Stimulated activated naive CD8-positive, alpha-beta T cell treated with anti-CD3 and anti-CD28 coated beads, Interleukin-15, Interleukin-2, amounts not matched to agents 100 ng/mL and 50 ng/mL, for 24 hours (primary cell): ENCODE measurements around the gene RBPMS2.
"Not testable (repeated sequence)": the region's sequence is repeated elsewhere in the genome, so short reads cannot be mapped to it uniquely, and the experiment has no call there.

ENCODE experiments used
- H3K27ac Mint-ChIP-seq: one replicate; pipeline ENCODE4 v1.8.0; 2021; ENCODE audit warnings: mild to moderate bottlenecking, mixed read lengths
- H3K27me3 Mint-ChIP-seq: one replicate; pipeline ENCODE4 v1.8.0; 2021; ENCODE audit warnings: mixed read lengths
- H3K36me3 Mint-ChIP-seq: one replicate; pipeline ENCODE4 v1.8.0; 2021; ENCODE audit warnings: low read depth, mixed read lengths
- H3K4me1 Mint-ChIP-seq: one replicate; pipeline ENCODE4 v1.8.0; 2021; ENCODE audit warnings: low read depth, mixed read lengths
- H3K4me3 Mint-ChIP-seq: one replicate; pipeline ENCODE4 v1.8.0; 2021; ENCODE audit warnings: mild to moderate bottlenecking, mixed read lengths
- H3K9me3 Mint-ChIP-seq: one replicate; pipeline ENCODE4 v1.8.0; 2021; ENCODE audit warnings: mixed read lengths

The RBPMS2 gene

DNA sequence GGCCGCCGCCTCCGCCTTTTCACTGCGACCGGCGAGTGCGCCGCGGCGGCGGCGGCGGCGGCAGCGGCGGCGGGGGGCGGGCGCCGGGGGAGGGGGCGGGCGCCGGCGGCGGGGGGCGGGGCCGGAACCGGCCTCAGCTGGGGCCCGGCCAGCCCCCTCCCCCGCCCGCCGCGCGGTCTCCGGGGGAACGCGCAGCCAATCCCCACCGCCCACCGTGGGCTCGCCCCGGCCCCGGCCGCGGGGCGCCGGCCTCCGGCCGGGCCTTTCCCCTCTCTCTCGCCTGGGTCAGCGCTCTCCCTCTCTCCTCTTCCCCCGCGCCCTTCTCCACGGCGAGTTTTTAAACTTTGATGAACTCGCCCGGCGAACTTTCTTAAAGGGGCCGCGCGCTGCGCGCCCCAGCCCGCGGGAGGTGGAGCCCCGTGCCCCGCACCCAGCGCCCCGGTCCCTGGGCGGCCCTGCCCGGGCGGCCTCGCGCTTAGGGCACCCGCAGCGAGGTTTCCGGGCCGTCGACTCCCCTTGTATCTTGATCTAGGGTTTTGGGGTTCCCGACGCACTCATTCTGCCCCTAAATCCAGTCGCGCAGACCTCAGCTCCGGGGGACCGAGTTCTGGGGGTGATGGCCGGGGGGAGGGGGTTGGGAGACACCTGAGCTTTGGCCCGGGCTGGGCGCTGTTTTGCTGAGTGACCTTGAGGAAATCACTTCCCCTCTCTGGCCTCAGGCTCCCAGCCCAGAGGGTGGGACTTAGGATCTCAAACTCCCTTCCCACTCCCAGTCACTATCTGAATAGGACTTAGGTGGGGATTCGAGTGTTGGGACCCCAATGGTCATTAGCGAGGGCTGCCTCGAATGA, at the start of gene RBPMS2:
Gene RBPMS2, minus strand, starts transcription at position 39 of the 851 bp plus-strand sequence. CDS start 270 bp downstream, outside the sequence.
- H3K36me3 Mint-ChIP-seq: no peaks in the 10 kb centered on the region
- no peaks in the 10 kb centered on the region for H3K4me1 Mint-ChIP-seq
- peaks cover 51% of the 10 kb centered on the region for H3K27me3 Mint-ChIP-seq
- H3K9me3 Mint-ChIP-seq: no peaks in the 10 kb centered on the region
- H3K27ac Mint-ChIP-seq: no peak within 1 kb of the TSS
- peak within 1 kb of the TSS; percentile 59 for H3K4me3 Mint-ChIP-seq

DNA sequence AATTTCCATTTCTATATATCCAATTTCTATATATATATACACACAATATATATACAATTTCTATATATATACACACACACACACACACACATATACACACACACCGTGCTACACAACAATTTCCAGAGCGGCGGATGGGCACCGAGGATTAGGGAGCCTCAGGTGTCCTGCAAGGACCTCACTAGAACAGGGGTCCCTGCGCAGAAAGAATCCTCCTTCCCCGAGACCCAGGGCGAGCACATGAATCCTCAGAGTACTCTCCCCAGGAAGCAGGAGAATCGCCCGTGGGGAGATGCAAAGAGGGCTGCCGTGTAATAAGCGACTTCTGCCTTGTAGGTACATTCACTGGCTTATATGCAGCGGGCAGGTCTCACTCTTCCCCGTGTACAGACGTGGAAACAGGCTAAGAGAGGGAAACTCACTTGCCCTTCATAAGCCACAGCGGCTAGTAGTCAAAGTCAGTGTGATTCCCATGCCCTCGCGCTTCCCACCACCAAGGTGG, 49.6 kb upstream of the RBPMS2 start:
- peak overlapping the region; percentile 76 for H3K27ac Mint-ChIP-seq
- H3K4me1 Mint-ChIP-seq: peaks cover 31% of the 10 kb centered on the region
- peak overlapping the region; percentile 90 for H3K4me3 Mint-ChIP-seq
- H3K9me3 Mint-ChIP-seq: no peaks in the 10 kb centered on the region
- H3K27me3 Mint-ChIP-seq: peaks cover 3% of the 10 kb centered on the region
- H3K36me3 Mint-ChIP-seq: peaks cover 3% of the 10 kb centered on the region

DNA sequence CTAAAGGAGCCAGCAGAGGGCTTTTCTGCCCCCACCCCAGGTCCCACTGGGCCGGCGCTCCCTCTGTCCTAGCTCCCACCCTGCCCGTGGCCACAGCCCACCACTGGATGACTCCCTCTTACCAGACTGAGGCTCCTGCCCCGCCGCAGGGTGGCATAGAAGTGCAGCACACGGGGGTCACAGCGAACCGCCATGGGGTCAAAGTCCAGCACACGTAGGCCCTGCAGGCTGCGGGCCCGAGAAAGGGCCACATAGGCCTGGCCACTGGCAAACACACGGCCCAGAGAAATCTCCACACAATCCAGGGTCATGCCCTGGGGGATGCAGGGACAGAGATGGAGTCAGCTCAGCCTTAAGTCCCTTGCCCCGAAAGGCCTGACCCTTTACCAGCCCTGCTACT, 41.1 kb upstream of the RBPMS2 start:
- Mint-ChIP-seq H3K9me3 (no peaks in the 10 kb centered on the region), H3K4me3 (no peak overlapping the region), H3K27ac (no peak overlapping the region), H3K4me1 (no peaks in the 10 kb centered on the region), H3K27me3 (no peaks in the 10 kb centered on the region), H3K36me3 (peaks cover 3% of the 10 kb centered on the region)

DNA sequence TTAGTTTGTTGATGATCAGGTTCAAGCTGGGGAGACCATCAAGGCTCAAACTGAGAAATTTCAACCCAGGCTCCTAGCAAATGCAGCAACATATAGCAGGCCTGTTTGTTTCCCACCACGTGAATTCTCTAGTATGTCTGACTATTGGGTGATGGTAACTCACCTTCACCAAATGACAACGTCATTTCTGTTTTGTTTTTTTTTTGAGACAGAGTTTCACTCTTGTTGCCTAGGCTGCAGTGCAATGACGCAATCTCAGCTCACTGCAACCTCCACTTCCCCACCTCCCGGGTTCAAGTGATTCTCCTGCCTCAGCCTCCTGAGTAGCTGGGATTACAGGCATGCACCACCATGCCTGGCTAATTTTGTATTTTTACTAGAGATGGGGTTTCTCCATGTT, 39.6 kb upstream of the RBPMS2 start:
- H3K4me1 Mint-ChIP-seq, H3K4me3 Mint-ChIP-seq, H3K36me3 Mint-ChIP-seq, H3K9me3 Mint-ChIP-seq, H3K27me3 Mint-ChIP-seq, H3K27ac Mint-ChIP-seq: not testable (repeated sequence)

DNA sequence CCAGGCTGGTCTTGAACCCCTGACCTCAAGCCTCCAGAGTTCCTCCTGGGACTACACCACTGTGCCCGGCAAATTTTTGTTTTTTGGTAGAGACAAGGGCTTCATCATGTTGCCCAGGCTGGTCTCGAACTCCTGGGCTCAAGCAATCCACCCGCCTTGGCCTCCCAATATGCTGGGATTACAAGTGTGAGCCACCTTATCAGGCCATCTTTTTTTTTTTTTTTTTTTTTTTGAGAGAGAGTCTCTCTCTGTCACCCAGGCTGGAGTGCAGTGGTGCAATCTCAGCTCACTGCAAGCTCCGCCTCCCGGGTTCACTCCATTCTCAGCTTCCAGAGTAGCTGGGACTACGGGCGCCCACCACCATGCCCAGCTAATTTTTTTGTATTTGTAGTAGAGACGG, 38.9 kb upstream of the RBPMS2 start:
- not testable (repeated sequence) for H3K27me3 Mint-ChIP-seq, H3K36me3 Mint-ChIP-seq, H3K9me3 Mint-ChIP-seq, H3K4me3 Mint-ChIP-seq, H3K4me1 Mint-ChIP-seq, H3K27ac Mint-ChIP-seq

DNA sequence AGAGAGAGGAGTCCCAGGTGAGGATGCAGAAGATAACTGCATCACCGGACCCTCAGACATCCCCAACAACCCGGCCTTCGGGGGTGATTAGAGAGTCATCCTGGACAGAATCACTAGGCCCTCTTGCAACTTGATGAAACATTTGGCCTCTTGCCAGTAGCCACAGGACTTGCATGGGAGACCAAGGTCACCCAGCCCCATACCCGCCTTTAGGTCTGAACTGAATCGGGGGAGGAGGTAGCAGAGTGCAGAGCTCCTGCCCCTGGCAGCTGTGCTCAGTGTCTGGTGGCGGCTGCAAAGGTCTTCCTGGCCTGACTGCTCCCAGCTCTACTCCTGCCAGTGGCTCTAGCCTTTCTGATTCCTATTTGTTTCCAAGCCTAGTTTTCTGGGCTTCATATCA, 37.7 kb upstream of the RBPMS2 start:
- Mint-ChIP-seq H3K27me3 (peaks cover 4% of the 10 kb centered on the region), H3K4me1 (no peaks in the 10 kb centered on the region), H3K36me3 (no peaks in the 10 kb centered on the region), H3K9me3 (no peaks in the 10 kb centered on the region), H3K27ac (no peak overlapping the region), H3K4me3 (no peak overlapping the region)

DNA sequence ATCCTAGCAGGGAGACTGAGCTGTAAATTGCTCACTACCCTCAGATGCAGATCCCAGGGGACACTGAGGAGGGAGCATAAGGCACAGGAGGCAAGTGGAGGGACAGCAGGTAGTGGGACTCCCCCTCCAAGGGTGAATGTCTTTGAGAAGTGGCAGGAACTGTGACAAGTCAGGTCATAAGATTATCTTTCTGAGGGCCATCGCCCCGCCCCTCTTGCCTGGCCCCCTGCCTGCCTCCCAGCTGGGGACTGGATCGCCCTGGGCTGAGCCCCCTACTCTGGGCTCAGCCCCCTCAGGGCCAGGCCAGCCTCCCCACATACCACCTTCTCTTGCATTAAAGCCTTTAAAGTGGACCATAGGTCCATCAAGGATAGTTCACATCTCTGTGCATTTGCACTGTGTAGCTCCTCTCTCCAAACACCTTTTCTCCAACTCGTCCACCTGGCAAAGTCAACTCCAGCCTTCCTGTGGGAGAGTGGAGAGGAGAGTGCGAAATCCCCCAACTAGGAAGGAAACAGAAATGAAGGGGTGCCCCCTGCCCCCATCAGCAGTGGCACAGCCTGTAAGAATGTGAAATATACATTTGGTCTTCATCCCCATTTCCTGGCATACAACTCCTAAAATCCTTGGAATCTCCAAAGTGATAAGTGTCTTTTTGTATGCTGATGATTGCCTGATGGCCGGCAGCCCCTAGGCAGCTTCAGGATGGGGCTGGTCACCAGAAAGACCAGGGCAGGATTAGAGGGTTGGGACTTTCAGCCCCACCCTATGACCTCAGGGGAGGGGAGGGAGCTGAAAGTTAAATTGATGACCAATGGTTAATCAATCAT, 35.3 kb upstream of the RBPMS2 start:
- Mint-ChIP-seq H3K9me3 (no peaks in the 10 kb centered on the region), H3K4me1 (no peaks in the 10 kb centered on the region), H3K27ac (no peak overlapping the region), H3K4me3 (no peak overlapping the region), H3K36me3 (no peaks in the 10 kb centered on the region), H3K27me3 (peaks cover 4% of the 10 kb centered on the region)

DNA sequence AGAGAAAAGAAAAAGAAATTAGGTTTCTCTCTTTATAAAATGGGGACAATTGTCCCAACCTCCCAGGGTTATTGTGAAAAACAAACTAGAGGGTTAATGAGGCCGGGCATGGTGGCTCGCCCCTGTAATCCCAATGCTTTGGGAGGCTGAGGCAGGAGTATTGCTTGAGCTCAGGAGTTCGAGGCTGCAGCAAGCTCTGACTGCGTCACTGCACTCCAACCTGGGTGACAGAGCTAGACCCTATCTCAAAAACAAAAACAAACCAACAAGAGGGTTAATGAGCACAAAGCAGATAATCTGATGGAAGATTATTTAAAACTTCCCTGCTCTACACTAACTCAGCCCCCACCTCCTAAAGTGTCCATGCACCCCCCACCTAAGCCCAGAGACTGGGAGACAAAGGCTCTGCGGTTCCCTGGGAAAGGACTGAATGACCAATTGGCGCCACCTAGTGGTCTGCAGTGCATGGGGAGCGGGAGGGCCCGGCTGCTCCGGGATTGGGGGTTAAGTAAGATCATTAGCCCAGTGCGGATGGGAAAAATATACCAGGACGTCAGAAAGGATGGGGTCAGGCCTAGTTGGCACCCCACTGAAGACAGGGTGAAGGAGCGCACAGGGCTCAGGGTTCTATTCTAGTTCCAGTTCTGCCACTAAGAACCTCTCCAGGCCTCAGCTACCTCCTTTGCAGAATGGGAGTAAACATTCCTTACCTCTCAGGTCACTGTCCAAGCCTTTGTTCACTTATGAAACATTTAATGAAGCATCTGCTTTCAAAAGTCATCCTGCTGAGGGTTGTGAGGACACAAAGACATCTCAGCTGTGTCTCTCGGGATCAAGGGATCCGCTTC, 34.5 kb upstream of the RBPMS2 start:
- no peak overlapping the region for H3K27ac Mint-ChIP-seq
- no peaks in the 10 kb centered on the region for H3K4me1 Mint-ChIP-seq
- no peak overlapping the region for H3K4me3 Mint-ChIP-seq
- no peaks in the 10 kb centered on the region for H3K36me3 Mint-ChIP-seq
- H3K9me3 Mint-ChIP-seq: no peaks in the 10 kb centered on the region
- H3K27me3 Mint-ChIP-seq: peaks cover 4% of the 10 kb centered on the region

DNA sequence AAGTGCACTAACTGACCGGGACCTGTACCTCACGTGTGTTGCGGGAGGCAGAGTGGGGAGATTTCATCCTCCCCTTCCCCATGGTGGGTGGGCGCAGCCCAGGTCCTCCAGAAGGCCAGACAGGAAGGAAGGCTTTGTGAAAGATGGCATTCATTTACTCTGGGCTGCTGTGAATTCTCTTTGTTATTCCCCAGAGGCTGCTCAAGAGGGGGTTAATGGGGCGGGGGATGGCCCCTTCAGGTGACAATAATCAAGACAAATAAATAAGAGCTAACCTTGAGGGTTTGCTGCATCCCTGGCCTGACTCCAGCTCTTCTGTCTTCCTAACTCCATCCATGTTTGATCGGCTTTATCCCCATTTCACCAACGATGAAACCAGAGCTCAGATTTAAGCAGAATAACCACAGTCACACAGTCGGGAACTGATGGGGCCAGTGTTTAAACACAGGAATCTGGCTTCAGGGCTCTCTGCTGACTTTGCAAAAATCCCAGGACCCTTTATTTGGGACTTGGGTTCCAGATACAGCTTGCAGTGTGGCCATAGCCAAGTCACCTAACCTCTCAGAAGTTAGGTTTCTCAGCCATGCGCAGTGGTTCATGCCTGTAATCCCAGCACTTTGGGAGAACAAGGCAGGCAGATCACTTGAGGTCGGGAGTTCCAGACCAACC, 33.5 kb upstream of the RBPMS2 start:
- H3K4me3 Mint-ChIP-seq: no peak overlapping the region
- no peaks in the 10 kb centered on the region for H3K9me3 Mint-ChIP-seq
- H3K36me3 Mint-ChIP-seq: no peaks in the 10 kb centered on the region
- H3K27me3 Mint-ChIP-seq: peaks cover 4% of the 10 kb centered on the region
- no peaks in the 10 kb centered on the region for H3K4me1 Mint-ChIP-seq
- H3K27ac Mint-ChIP-seq: no peak overlapping the region

DNA sequence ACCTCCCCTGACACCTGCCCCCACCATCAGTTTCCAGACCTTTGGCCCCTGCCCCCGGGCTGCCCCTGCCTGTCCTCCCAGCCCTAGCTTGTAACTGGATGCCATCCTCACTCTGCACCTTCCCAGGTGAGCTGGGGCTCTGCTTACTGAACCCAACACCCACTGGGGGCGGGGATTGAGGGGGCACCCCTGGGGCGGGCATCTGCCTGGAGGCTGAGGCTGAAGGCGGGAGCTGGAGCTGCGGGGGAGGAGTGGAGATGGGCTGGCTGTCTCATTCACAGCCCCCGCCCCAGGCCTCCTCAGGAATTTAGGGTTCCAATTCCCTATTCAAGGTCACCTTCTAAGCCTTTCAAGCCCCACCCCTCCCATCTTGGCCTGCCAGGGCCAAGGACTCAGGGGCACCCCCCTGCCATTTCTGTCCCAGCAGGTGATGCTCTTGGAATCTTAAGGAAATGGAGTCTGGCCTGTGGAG, 32.4 kb upstream of the RBPMS2 start:
- peaks cover 4% of the 10 kb centered on the region for H3K27me3 Mint-ChIP-seq
- H3K4me3 Mint-ChIP-seq: no peak overlapping the region
- no peaks in the 10 kb centered on the region for H3K4me1 Mint-ChIP-seq
- H3K9me3 Mint-ChIP-seq: no peaks in the 10 kb centered on the region
- H3K36me3 Mint-ChIP-seq: no peaks in the 10 kb centered on the region
- no peak overlapping the region for H3K27ac Mint-ChIP-seq

DNA sequence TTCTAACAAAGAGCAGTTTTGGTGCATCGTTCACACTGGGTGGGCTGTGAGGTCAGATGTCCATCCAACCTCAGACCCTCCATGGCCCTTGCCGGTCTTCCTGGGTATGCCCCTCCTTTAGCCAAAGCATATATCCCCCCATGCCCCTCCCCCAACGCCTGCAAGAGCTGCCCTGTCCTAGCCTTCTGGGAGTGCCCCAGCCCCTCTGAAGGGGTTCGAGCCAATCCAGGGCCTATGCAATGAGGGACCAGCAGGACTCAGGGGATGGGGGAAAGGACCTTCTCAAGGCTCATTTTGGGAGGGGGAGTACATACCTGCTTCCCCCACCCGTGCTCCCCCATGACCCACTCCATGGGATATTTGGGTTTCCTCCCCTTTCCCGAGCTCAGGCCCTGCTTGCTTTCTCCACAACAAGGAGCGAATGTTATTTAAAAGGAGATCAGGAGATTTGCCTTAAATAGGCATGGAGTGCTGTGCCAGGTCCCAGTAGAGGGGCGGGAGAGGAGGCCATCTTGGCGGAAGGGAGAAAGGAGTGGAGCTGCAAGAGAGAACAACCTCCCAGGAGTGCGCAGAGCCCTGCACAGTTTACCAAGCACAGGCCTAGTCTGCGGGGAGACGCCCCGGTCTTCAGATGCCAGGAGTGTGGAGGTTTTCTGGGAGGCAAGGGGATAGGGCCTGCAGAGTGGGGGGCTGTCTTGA, 31.8 kb upstream of the RBPMS2 start:
- no peaks in the 10 kb centered on the region for H3K4me1 Mint-ChIP-seq
- no peak overlapping the region for H3K4me3 Mint-ChIP-seq
- no peaks in the 10 kb centered on the region for H3K9me3 Mint-ChIP-seq
- H3K27ac Mint-ChIP-seq: no peak overlapping the region
- no peaks in the 10 kb centered on the region for H3K36me3 Mint-ChIP-seq
- H3K27me3 Mint-ChIP-seq: peaks cover 4% of the 10 kb centered on the region

DNA sequence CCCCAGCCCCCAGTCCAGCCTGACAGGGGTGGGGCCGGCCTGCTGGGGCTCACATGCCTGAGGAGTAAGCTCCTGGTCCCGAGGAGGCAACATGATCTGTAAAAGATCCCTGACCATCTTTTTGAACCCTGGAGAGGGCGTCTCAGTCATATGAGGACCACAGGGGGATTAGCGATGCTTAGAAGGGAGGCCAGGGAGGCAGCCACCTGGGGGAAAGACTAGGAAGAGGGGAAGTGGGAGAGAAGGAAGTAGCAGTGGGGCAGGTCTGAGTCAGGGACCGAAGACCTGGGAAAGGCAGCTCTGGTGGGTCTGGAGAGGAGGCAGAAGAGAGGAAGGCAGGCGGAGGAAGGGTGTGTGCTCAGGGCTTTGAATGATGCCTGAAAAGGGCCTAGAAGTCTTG, 31.1 kb upstream of the RBPMS2 start:
- H3K36me3 Mint-ChIP-seq: no peaks in the 10 kb centered on the region
- no peak overlapping the region for H3K27ac Mint-ChIP-seq
- H3K4me3 Mint-ChIP-seq: no peak overlapping the region
- H3K27me3 Mint-ChIP-seq: peaks cover 4% of the 10 kb centered on the region
- no peaks in the 10 kb centered on the region for H3K4me1 Mint-ChIP-seq
- no peaks in the 10 kb centered on the region for H3K9me3 Mint-ChIP-seq

DNA sequence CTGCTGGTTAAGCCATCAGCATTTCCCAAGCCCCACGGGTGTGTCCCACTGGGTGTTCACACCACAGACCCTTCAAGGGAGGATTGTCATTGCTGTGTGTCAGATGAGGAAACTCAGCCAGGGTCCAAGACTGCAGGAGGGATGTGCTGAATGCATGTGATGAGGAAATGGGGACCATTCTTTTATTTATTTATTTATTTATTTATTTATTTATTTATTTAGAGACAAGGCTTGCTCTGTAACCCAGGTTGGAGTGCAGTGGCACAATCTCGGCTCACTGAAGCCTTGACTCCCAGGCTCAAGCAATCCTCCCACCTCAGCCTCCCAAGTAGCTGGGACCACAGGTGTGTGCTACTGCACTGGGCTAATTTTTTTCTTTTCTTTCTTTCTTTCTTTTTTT, 29.2 kb upstream of the RBPMS2 start:
- peaks cover 4% of the 10 kb centered on the region for H3K27me3 Mint-ChIP-seq
- H3K9me3 Mint-ChIP-seq: no peaks in the 10 kb centered on the region
- no peaks in the 10 kb centered on the region for H3K4me1 Mint-ChIP-seq
- no peaks in the 10 kb centered on the region for H3K36me3 Mint-ChIP-seq
- no peak overlapping the region for H3K27ac Mint-ChIP-seq
- H3K4me3 Mint-ChIP-seq: no peak overlapping the region

DNA sequence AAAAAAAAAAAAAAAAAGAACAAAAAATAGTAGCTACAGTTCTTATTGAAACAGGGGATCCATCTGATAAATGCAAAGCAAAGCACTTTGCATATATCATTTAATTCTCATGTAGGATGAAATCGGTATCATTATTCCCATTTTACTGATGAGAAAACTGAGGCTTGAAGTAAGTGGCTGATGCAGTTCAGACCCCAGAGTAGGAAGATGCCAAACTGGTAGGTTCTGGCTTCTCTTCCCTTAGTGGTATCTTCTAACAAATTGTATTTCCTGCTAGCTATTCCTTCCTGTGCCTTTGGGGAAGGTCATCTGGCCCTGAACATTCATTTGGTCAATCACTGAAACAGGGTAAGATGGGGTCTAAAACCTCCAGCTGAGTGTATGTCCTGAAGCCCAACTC, 28.1 kb upstream of the RBPMS2 start:
- Mint-ChIP-seq H3K27ac (no peak overlapping the region), H3K9me3 (no peaks in the 10 kb centered on the region), H3K36me3 (no peaks in the 10 kb centered on the region), H3K27me3 (no peaks in the 10 kb centered on the region), H3K4me3 (no peak overlapping the region), H3K4me1 (no peaks in the 10 kb centered on the region)
